ENCODE measurements around the gene ADCY4.
A peak's percentile ranks its signal among the peaks of the same experiment; 100 is the strongest.
"Not testable (repeated sequence)": the region's sequence is repeated elsewhere in the genome, so short reads cannot be mapped to it uniquely, and the experiment has no call there.

ADCY4 gene

GRCh38 chr14:24366721-24367513 lies 32.0 kb upstream of the ADCY4 start:
- peak; percentile 94 for DNase-seq

- no peak for DNase-seq
These were observed 31.5 kb upstream of the ADCY4 start for GRCh38 chr14:24366413-24366720.

DNA sequence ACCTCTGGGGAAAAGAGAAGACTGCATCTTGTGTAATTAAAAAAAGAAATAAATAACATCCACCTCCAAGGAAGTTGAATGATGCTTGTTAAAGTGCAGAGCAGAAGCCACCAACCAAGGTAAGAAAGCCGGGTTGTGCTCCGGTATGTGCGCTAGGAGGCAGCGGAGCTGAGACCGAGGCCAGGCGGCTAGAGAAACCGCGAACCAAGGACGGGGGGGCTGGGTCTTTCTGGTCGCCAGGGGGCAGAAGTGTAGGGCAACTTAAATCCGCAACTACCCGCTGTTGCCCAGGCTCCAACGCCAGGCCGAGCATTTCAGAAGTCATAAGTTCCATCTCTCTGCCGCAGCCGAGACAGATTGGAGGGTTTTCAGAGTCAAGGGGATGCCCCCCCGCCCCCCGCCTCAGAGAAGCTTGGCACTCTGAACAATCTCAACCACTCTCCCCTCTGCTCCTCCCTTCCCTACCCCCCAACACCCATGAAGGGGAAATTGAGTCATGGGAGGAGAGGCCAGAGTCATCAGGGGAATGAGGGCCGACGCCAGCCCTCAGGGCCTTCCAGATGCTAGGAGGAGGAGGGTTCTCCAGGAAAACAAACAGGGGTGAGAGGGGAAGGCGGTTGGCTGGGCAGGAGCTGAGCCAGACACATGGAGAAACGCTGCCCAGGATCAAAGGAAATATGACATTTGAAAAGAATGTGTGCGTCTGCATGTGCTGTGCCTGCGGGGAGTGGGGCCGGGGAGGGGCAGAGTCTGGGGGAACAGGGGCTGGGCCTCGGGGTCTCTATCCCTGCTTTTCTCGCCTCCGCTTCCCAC lies 30.9 kb upstream of the ADCY4 start:
- peak; percentile 47 for DNase-seq

DNA sequence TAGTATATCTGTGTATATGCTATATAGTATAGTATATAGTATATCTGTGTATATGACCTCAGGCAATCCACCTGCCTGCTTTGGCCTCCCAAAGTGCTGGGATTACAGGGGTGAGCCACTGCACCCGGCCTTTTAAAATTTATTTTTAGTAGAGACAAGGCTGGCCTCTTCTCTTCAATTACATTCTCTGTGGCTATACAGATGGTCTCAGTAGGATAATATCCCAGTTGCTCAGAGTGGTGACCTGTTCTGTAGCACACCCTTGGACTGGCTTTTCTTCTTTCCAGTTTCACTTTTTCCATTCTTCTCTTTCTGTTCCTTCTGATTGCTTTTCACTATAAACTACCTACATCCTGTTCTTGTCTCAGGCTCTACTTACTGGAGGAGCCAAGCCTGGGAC lies 30.0 kb upstream of the ADCY4 start:
- DNase-seq = no peak

- no peak for DNase-seq
These were observed 28.5 kb upstream of the ADCY4 start for GRCh38 chr14:24363401-24363800.

- DNase-seq = no peak
These were observed 27.5 kb upstream of the ADCY4 start for GRCh38 chr14:24362241-24362960.

DNA sequence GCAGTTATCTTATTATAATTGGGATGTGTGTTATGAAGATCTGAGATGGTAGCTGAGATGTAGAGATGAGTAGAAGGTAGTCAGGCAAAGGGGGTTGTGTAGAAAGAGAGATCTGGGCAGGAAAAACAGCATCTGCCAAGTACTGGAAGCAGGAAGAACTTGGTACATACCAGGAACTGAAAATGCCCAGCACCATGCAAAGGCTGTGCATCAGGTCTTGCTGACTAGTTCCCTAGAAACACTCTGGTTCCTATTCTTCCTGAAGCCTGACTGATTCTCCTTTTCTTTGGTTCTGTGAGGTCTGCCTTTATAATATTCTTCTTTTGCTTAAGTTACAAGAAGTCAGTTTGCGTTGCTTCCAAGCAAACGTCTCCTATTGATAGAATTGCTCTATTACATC lies 26.5 kb upstream of the ADCY4 start:
- no peak for DNase-seq

DNA sequence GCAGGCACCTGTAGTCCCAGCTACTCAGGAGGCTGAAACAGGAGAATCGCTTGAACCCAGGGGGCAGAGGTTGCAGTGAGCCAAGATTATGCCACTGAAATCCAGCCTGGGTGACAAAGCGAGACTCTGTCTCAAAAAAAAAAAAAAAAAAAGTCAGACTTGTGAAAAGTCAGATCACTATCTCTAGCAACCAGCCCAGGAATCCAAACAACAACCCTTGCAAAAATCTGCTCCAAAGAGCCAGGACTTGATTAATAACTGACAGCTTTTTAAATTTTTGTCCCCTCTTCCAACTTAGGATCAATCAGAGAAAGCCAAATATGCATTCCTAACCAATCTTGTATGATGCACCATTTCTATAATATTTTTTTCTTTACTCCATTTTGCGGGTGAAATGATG lies 25.4 kb upstream of the ADCY4 start:
- DNase-seq = no peak

DNA sequence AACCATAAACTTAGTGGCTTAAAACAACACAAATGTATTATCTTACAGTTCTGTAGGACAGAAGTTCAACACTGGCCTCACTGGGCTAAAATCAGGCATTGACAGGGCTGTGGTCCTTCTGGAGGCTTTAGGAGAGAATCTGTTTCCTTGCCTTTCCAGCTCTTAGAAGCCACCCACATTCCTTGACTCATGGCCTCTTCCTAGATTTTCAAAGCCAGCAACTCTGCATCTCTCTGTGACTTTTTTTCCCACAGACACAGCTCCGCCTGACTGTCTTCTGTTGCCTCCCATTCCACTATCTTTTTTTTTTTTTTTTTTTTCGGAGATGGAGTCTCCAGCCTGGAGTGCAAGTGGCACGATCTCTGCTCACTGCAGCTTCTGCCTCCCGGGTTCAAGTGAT lies 21.3 kb upstream of the ADCY4 start:
- no peak for DNase-seq

- no peak for DNase-seq
These were observed 20.1 kb upstream of the ADCY4 start for GRCh38 chr14:24355009-24355408.

DNA sequence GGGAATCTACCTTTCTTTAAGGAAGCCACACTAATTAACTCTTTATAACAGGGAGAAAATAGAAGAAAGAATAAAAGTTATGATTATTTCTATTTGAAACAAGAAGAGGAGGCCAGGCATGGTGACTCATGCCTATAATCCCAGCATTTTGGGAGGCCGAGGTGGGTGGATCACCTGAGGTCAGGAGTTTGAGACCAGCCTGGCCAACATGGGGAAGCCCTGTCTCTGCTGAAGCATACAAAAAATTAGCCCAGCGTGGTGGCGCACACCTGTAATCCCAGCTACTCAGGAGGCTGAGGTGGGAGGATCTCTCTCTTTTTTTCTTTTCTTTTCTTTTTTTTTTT lies 19.6 kb upstream of the ADCY4 start:
- DNase-seq = not testable (repeated sequence)

- DNase-seq = no peak
These were observed 18.9 kb upstream of the ADCY4 start for GRCh38 chr14:24353559-24354481.

DNA sequence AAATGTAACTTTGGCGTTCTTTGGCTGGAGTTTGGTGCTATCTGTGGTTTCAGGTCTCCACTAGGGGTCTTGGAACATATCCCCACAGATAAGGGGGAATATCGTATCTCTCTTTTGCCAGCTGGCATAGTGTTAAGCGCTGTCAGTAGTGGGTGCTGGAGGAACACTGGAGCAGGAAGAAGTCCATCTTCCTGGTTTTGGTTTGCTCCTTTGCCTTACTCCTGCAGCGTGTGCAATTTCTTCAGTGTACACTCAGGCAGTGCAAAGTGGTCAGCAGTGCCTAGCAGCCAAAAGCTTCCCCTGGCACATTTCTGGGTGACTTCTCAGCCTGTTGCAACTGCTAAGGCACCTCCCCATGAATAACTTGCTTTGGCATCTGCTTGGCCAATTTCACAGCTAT lies 16.6 kb upstream of the ADCY4 start:
- DNase-seq = no peak

DNA sequence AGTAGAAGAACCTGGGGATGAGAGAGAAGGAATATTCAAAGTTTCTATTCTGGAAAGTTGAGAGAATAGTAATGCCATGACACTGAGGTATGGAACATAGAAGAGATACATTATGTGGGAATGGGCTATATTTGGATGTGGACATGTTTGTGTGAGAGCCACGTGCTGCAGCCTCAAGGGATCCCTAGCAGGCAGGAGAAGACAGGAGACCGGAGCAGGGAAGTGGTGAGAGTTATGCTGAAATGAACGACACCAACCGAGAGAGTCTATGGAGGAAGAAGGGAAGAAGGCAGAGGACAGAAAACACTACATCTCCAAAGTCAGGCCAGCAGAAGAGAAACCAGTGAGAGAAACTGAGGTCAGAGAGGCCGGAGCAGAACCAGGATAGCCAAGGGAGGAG lies 14.9 kb upstream of the ADCY4 start:
- no peak for DNase-seq

GRCh38 chr14:24348186-24348585 lies 13.3 kb upstream of the ADCY4 start:
- DNase-seq = no peak

DNA sequence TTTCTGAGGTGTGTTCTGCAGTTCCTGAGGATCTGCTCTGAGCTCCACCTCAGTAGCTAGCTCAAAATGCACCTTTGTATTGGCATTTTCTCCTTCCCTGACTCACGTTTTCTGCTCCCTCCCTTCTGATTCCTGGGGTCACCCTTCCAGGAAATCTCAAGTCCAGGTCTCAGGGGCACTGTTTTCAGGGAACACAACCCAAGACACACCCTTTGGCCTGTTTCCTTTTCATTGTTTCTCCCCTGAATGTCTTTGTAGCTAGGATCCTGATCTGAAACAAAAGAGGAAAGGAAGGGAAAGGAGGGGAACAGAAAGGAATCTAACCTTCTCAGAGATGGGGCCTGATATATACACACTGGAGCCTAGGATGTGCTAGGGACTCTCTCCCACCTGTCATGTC lies 12.3 kb upstream of the ADCY4 start:
- DNase-seq = no peak

DNA sequence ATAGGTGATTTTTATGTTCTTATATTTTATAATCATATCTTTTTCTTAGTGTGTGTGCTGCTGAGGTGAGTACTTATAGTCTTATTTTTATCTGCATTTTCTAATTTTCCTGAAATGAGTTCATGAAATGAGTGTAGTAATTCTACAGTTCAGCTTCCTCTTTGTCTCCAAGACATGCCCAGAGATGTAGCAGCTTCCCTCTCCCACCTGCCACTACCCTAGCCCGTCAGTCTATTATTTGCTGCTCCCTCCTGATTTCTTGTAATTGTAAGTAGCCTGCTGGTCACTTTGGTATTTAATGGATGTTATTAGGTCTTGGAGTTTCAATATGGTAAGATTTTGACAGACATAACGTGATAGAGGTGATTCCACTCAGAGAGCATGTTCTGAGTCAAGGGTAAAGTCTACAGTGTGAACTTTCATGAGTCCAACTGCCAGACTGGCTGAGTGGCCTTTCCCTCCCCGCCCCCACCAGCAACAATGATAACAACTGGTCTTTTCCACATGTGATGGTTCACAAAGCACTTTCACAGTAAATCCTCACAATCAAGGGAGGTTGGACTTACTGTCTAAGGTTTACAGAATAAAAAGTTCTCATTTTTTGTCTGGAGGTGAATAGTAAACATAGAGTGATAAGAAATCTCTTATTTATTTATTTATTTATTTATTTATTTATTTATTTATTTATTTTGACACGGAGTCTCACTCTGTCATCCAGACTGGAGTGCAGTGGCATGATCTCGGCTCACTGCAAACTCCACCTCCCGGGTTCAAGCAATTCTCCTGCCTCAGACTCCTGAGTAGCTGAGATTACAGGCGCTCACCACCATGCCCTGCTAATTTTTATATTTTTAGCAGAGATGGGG lies 9.2 kb upstream of the ADCY4 start:
- DNase-seq = no peak

DNA sequence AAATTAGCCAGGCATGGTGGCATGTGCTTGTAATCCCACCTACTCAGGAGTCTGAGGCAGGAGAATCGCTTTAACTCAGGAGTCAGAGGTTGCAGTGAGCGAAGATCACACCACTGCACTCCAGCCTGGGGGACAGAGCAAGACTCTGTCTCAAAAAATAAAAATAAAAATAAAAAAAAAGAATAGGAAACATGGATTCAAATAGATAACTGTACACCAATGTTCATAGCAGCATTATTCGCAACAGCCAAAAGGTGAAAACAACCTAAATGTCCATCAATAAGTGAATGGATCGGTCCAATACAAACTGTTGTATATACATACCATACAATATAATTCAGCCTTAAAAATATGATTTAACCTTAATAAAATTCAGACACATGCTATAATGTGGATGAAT lies 8.0 kb upstream of the ADCY4 start:
- DNase-seq = no peak

GRCh38 chr14:24340606-24341005 lies 5.7 kb upstream of the ADCY4 start:
- no peak for DNase-seq

- no peak for DNase-seq
These were observed 4.6 kb upstream of the ADCY4 start, which contains the start of gene RIPK3 for GRCh38 chr14:24339284-24340151. Gene RIPK3 (minus strand): TSS chr14:24339991. CDS start chr14:24339826, 165 bp downstream.

DNA sequence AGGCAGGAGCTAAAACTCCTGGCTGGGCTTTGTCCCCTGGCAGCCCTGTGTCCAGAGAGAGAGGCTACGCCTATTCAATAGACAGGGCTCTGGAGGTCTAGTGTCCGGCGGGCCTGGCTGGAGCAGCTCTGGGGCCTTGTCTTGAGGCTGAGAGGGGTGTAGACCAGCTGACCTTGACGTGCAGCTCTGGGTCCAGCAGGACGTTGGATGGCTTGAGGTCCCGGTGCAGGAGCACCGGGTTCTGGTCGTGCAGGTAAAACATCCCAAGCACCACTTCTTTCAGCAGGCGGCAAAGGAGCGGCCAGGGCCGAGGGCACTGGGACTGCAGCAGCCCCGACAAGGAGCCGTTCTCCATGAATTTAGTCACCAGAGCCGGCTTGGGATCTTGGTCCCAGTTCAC lies 4.0 kb upstream of the ADCY4 start:
- DNase-seq = no peak
